ENCODE results near the gene AGTRAP. TPM values are rescaled to one million over a fixed set of nuclear protein-coding genes. Genes with fewer than 3 reads are reported as not detected.

Gene AGTRAP
- total and polyA plus RNA-seq, 9 of the 15 experiments (the other 6 are each of a cell fraction or from before 2014, with no cell fraction given), result 26.8 to 105 (median 57.5) TPM

DNA sequence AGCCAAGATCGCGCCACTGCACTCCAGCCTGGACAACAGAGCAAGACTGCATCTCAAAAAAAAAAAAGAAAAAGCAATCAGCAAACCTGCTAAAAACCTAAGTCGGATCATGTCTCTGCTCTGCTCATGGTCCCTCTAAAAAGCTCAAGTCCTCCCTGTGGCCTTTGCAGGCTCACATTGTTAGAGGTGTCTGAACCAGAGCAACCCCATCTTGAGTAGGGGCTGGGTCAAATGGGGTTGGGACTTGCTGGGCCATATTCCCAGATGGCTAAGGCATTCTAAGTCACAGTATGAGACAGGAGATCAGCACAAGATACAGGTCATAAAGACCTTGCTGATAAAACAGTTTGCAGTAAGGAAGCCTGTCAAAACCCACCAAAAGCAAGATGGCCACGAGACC, 47.4 kb upstream of the AGTRAP start:
- no peak overlapping the region; a peak in 1 of 4 replicates for H3K9ac ChIP-seq (ENCODE audit: insufficient read depth in 1 of 2, low read depth in 2 of 2, low read length in 2 of 2)
- H3K4me2 ChIP-seq (ENCODE audit: insufficient read depth, low read length), result no peak overlapping the region
- no TSS peak for BruUV-seq (replicated peaks)
- CTCF ChIA-PET (ENCODE audit: low intra/inter-chr PET ratio), result no interaction called here
- POLR2A ChIA-PET, result interaction anchor here (0.6 to 1.7 kb wide), 2 partner anchors 9 to 31 kb away, joined by 3 to 4 read pairs; no protein-coding TSS in a partner anchor
- no peak overlapping the region for H2AFZ ChIP-seq (ENCODE audit: low read depth, low read length)
- no peak overlapping the region for H3K4me3 ChIP-seq
- in situ Hi-C loops (cut with MboI) (no loop called here), intact Hi-C loops (cut with micrococcal nuclease) (no loop called here)
- no peaks in the 10 kb centered on the region for H4K20me1 ChIP-seq (replicated peaks; ENCODE audit: control insufficient read depth, insufficient read depth, low read length)
- no peaks in the 10 kb centered on the region for H3K79me2 ChIP-seq (ENCODE audit: control insufficient read depth, insufficient read depth, low read length)
- H3K27me3 ChIP-seq (ENCODE audit: control insufficient read depth in 2 of 2, insufficient read depth in 2 of 2, low read length in 2 of 2), result no peaks in the 10 kb centered on the region
- ATAC-seq, result no peak
- WGBS (ENCODE audit: insufficient coverage, low coverage, missing lambda C conversion rate), result 60% methylated on average over 4 of the region's 4 CpGs
- no peaks in the 10 kb centered on the region for H3K9me1 ChIP-seq (ENCODE audit: control insufficient read depth, insufficient read depth, low read length)
- H3K27ac ChIP-seq (ENCODE audit: extremely low read depth, low read depth, low read length), result no peak overlapping the region
- no peaks in the 10 kb centered on the region for H3K36me3 ChIP-seq (ENCODE audit: control insufficient read depth, insufficient read depth, low read length)
- peaks cover 24 to 29% of the 10 kb centered on the region in 2 experiments for H3K4me1 ChIP-seq (replicated peaks in 1 of 2; ENCODE audit: control insufficient read depth in 2 of 2, insufficient read depth in 2 of 2, low read length in 2 of 2)
- FAIRE-seq, result no peak
- no peaks in the 10 kb centered on the region for H3K9me3 ChIP-seq (replicated peaks; ENCODE audit: control insufficient read depth, insufficient read depth, low read depth, low read length)
- DNase-seq (ENCODE audit: extremely low read depth in 1 of 4, low spot score in 3 of 4), result no peak
- TF ChIP-seq, protein P1, sequence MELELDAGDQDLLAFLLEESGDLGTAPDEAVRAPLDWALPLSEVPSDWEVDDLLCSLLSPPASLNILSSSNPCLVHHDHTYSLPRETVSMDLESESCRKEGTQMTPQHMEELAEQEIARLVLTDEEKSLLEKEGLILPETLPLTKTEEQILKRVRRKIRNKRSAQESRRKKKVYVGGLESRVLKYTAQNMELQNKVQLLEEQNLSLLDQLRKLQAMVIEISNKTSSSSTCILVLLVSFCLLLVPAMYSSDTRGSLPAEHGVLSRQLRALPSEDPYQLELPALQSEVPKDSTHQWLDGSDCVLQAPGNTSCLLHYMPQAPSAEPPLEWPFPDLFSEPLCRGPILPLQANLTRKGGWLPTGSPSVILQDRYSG (tag; conservative IDR thresholded peaks at IDR 0.05; ENCODE audit: low read depth), result peak; percentile 92
- TF ChIP-seq, protein P2, sequence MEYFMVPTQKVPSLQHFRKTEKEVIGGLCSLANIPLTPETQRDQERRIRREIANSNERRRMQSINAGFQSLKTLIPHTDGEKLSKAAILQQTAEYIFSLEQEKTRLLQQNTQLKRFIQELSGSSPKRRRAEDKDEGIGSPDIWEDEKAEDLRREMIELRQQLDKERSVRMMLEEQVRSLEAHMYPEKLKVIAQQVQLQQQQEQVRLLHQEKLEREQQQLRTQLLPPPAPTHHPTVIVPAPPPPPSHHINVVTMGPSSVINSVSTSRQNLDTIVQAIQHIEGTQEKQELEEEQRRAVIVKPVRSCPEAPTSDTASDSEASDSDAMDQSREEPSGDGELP (CRISPR knock-in tag; IDR thresholded peaks at IDR 0.05; ENCODE audit: borderline replicate concordance), result no peak
- TF ChIP-seq NFE2 (IDR thresholded peaks at IDR 0.05; ENCODE audit: low read depth) (no peak), DDX20 (tag; IDR thresholded peaks at IDR 0.05; ENCODE audit: low read depth) (peak; percentile 74), CBFA2T3 (IDR thresholded peaks at IDR 0.05) (no peak), ZNF644 (tag; IDR thresholded peaks at IDR 0.05; ENCODE audit: low read depth) (0 out of 2 replicates have a peak, but pooled peaks have one; percentile 40), ZNF668 (CRISPR knock-in tag; IDR thresholded peaks at IDR 0.05) (peak; percentile 79; the same call in 1 of the 2 replicates), FOSL1 (tag; conservative IDR thresholded peaks at IDR 0.05) (no peak), ZC3H11A (IDR thresholded peaks at IDR 0.05; ENCODE audit: low read depth, low read length) (no peak), PYGO2 (tag; IDR thresholded peaks at IDR 0.05) (peak; percentile 43; the same call in 1 of the 2 replicates), TEAD2 (tag; IDR thresholded peaks at IDR 0.05) (0 out of 2 replicates have a peak, but pooled peaks have one; percentile 25)
- TF ChIP-seq, protein P3, sequence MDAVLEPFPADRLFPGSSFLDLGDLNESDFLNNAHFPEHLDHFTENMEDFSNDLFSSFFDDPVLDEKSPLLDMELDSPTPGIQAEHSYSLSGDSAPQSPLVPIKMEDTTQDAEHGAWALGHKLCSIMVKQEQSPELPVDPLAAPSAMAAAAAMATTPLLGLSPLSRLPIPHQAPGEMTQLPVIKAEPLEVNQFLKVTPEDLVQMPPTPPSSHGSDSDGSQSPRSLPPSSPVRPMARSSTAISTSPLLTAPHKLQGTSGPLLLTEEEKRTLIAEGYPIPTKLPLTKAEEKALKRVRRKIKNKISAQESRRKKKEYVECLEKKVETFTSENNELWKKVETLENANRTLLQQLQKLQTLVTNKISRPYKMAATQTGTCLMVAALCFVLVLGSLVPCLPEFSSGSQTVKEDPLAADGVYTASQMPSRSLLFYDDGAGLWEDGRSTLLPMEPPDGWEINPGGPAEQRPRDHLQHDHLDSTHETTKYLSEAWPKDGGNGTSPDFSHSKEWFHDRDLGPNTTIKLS (IDR thresholded peaks at IDR 0.05; ENCODE audit: borderline replicate concordance, low read depth), result no peak
- TF ChIP-seq, protein P4, sequence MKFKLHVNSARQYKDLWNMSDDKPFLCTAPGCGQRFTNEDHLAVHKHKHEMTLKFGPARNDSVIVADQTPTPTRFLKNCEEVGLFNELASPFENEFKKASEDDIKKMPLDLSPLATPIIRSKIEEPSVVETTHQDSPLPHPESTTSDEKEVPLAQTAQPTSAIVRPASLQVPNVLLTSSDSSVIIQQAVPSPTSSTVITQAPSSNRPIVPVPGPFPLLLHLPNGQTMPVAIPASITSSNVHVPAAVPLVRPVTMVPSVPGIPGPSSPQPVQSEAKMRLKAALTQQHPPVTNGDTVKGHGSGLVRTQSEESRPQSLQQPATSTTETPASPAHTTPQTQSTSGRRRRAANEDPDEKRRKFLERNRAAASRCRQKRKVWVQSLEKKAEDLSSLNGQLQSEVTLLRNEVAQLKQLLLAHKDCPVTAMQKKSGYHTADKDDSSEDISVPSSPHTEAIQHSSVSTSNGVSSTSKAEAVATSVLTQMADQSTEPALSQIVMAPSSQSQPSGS (CRISPR knock-in tag; IDR thresholded peaks at IDR 0.05), result no peak
- TF ChIP-seq, protein P5, sequence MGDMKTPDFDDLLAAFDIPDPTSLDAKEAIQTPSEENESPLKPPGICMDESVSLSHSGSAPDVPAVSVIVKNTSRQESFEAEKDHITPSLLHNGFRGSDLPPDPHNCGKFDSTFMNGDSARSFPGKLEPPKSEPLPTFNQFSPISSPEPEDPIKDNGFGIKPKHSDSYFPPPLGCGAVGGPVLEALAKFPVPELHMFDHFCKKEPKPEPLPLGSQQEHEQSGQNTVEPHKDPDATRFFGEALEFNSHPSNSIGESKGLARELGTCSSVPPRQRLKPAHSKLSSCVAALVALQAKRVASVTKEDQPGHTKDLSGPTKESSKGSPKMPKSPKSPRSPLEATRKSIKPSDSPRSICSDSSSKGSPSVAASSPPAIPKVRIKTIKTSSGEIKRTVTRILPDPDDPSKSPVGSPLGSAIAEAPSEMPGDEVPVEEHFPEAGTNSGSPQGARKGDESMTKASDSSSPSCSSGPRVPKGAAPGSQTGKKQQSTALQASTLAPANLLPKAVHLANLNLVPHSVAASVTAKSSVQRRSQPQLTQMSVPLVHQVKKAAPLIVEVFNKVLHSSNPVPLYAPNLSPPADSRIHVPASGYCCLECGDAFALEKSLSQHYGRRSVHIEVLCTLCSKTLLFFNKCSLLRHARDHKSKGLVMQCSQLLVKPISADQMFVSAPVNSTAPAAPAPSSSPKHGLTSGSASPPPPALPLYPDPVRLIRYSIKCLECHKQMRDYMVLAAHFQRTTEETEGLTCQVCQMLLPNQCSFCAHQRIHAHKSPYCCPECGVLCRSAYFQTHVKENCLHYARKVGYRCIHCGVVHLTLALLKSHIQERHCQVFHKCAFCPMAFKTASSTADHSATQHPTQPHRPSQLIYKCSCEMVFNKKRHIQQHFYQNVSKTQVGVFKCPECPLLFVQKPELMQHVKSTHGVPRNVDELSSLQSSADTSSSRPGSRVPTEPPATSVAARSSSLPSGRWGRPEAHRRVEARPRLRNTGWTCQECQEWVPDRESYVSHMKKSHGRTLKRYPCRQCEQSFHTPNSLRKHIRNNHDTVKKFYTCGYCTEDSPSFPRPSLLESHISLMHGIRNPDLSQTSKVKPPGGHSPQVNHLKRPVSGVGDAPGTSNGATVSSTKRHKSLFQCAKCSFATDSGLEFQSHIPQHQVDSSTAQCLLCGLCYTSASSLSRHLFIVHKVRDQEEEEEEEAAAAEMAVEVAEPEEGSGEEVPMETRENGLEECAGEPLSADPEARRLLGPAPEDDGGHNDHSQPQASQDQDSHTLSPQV (IDR thresholded peaks at IDR 0.05), result peak; percentile 67
